Keratinocyte (primary cell): ENCODE results near the gene MYO15B. TPM values are rescaled to one million over a fixed set of nuclear protein-coding genes. Genes with fewer than 3 reads are reported as not detected.
"Not testable (repeated sequence)": the region's sequence is repeated elsewhere in the genome, so short reads cannot be mapped to it uniquely, and the experiment has no call there.

Experiments
- DNase-seq: peaks from one replicate; pipeline ENCODE4 v3.0.0-alpha.2; 2011; ENCODE audit warnings: low read depth, missing footprints, low spot score
- FAIRE-seq: peaks from 2 replicates; lab custom pipeline; 2011; peaks lifted over from hg19 to GRCh38; lab: Jason Lieb, UNC
- H2AFZ ChIP-seq: 2 replicates; pipeline ENCODE4 v1.6.0; 2012; ENCODE audit warnings: low read length, control low read depth, inconsistent platforms; ENCODE audit not compliant: control insufficient read depth
- H3K27ac ChIP-seq: 2 replicates; pipeline ENCODE4 v1.5.1; 2011; ENCODE audit warnings: low read length; ENCODE audit not compliant: control insufficient read depth, insufficient read depth
- H3K27me3 ChIP-seq: 3 replicates; pipeline ENCODE4 v1.6.0; 2011; ENCODE audit warnings: low read length; ENCODE audit not compliant: control insufficient read depth, insufficient read depth; ENCODE audit errors: extremely low read depth
- H3K36me3 ChIP-seq, 2 experiments: 2 replicates in 1 of 2; 3 replicates in 1 of 2; pipeline ENCODE4 v1.5.1; 2011; ENCODE audit warnings: low read length in 2 of 2, mild to moderate bottlenecking in 1 of 2; ENCODE audit not compliant: control insufficient read depth in 2 of 2, insufficient read depth in 2 of 2; ENCODE audit errors: extremely low read depth in 1 of 2
- H3K4me1 ChIP-seq: 3 replicates; pipeline ENCODE4 v1.5.1; 2011; ENCODE audit warnings: low read length; ENCODE audit not compliant: control insufficient read depth, insufficient read depth; ENCODE audit errors: extremely low read depth
- H3K4me2 ChIP-seq: 3 replicates; pipeline ENCODE4 v1.6.0; 2011; ENCODE audit warnings: low read depth, low read length; ENCODE audit not compliant: control insufficient read depth, insufficient read depth; ENCODE audit errors: extremely low read depth
- H3K4me3 ChIP-seq, 3 experiments: fragments of 200-600 bp in 1 of 3; sonication (generic) in 1 of 3; 2 replicates in 2 of 3; 3 replicates in 1 of 3; pipeline ENCODE4 v1.5.1; 2011 to 2016; ENCODE audit warnings: low read length in 3 of 3, mild to moderate bottlenecking in 3 of 3, control low read depth in 2 of 3, inconsistent platforms in 1 of 3, low read depth in 1 of 3, mixed read lengths in 1 of 3, mixed run types in 1 of 3, moderate library complexity in 1 of 3; ENCODE audit not compliant: control insufficient read depth in 2 of 3, insufficient read depth in 2 of 3; ENCODE audit errors: extremely low read depth in 1 of 3
- H3K79me2 ChIP-seq: 2 replicates; pipeline ENCODE4 v1.6.0; 2012; ENCODE audit warnings: low read length; ENCODE audit not compliant: control insufficient read depth, insufficient read depth
- H3K9ac ChIP-seq: 3 replicates; pipeline ENCODE4 v1.6.0; 2011; ENCODE audit warnings: low read length; ENCODE audit not compliant: control insufficient read depth, insufficient read depth; ENCODE audit errors: extremely low read depth
- H3K9me1 ChIP-seq: 3 replicates; pipeline ENCODE4 v1.6.0; 2011; ENCODE audit warnings: low read length; ENCODE audit not compliant: control insufficient read depth, insufficient read depth; ENCODE audit errors: extremely low read depth
- H3K9me3 ChIP-seq: 2 replicates; pipeline ENCODE4 v1.5.1; 2012; ENCODE audit warnings: low read depth, low read length; ENCODE audit not compliant: control insufficient read depth
- H4K20me1 ChIP-seq: 3 replicates; pipeline ENCODE4 v1.6.0; 2011; ENCODE audit warnings: low read length; ENCODE audit not compliant: control insufficient read depth, insufficient read depth; ENCODE audit errors: extremely low read depth
- CTCF ChIP-seq, 3 experiments: IDR thresholded peaks in 1 of 3; conservative IDR thresholded peaks in 1 of 3; optimal IDR thresholded peaks in 1 of 3; 2 replicates in 2 of 3; 3 replicates in 1 of 3; pipeline versions ENCODE3 to v1.5.1; 2011; ENCODE audit warnings: low read length in 3 of 3, mild to moderate bottlenecking in 3 of 3, moderate library complexity in 2 of 3, control low read depth in 1 of 3, inconsistent platforms in 1 of 3; ENCODE audit not compliant: insufficient read depth in 2 of 3; ENCODE audit errors: extremely low read depth in 1 of 3
- EZH2 ChIP-seq: IDR thresholded peaks from one replicate; pipeline ENCODE4 v1.6.1; 2012; ENCODE audit warnings: inconsistent platforms, mild to moderate bottlenecking, low read length, moderate library complexity
- dilution Hi-C: fragments of 300-500 bp; cut with MboI; formaldehyde crosslinking; loops from one replicate; pipeline ENCODE4 v1.7.0; 2020; ENCODE audit warnings: low sequenced_read_pairs; ENCODE audit not compliant: extremely low pct_ligation_motif_present
- polyA plus RNA-seq, 5 experiments: library from polyadenylated mRNA; depleted of rRNA in 3 of 5; stranded (reverse) in 3 of 5; stranded (forward) in 1 of 5; unstranded in 1 of 5; fragments of >200 nt; gene quantifications; 1 replicate in 1 of 5; 2 replicates in 3 of 5; 3 replicates in 1 of 5; pipeline versions ENCODE4 v1.2.1 to v1.2.3, GENCODE V29; 2011 to 2012; ENCODE audit warnings: missing spikeins in 2 of 5, low read depth in 1 of 5, low replicate concordance in 1 of 5

Gene MYO15B
- polyA plus RNA-seq, 1 donor (not counting 4 experiments of a cell fraction or from before 2014, with no cell fraction given): 0.14 TPM

GRCh38 chr17:75591722-75592302, 4.2 kb downstream of the MYO15B start:
- dilution Hi-C loops: no loop called here

GRCh38 chr17:75592348-75593020, 4.9 kb downstream of the MYO15B start:
- H3K27ac ChIP-seq: no peak overlapping the region
- H3K4me2 ChIP-seq: no peak overlapping the region
- TF ChIP-seq EZH2 (no peak), CTCF (optimal IDR thresholded peaks at IDR 0.05 in 1 of 3, IDR thresholded peaks at IDR 0.05 in 1 of 3, conservative IDR thresholded peaks at IDR 0.05 in 1 of 3; ENCODE audit: extremely low read depth in 1 of 3, insufficient read depth in 2 of 3, low read length in 3 of 3) (no peak)
- no peaks in the 10 kb centered on the region for H3K9me3 ChIP-seq
- no peaks in the 10 kb centered on the region for H4K20me1 ChIP-seq
- no peaks in the 10 kb centered on the region for H3K9me1 ChIP-seq
- H3K79me2 ChIP-seq: no peaks in the 10 kb centered on the region
- no peak for FAIRE-seq
- H3K27me3 ChIP-seq: peaks cover 35% of the 10 kb centered on the region
- no peak overlapping the region for H2AFZ ChIP-seq
- no peak overlapping the region for H3K4me3 ChIP-seq
- no peaks in the 10 kb centered on the region for H3K36me3 ChIP-seq
- dilution Hi-C loops: no loop called here
- no peaks in the 10 kb centered on the region for H3K4me1 ChIP-seq
- H3K9ac ChIP-seq: no peak overlapping the region
- DNase-seq: no peak

More at GRCh38 chr17:75591722-75592302, 4.2 kb downstream of the MYO15B start:
- no peak overlapping the region for H2AFZ ChIP-seq
- H3K27me3 ChIP-seq: peaks cover 41% of the 10 kb centered on the region
- H3K9me3 ChIP-seq: no peaks in the 10 kb centered on the region
- H3K4me2 ChIP-seq: no peak overlapping the region
- no peaks in the 10 kb centered on the region for H3K9me1 ChIP-seq
- FAIRE-seq (no peak), DNase-seq (no peak)
- H3K27ac ChIP-seq: no peak overlapping the region
- H3K79me2 ChIP-seq: no peaks in the 10 kb centered on the region
- H4K20me1 ChIP-seq: no peaks in the 10 kb centered on the region
- no peaks in the 10 kb centered on the region for H3K4me1 ChIP-seq
- H3K4me3 ChIP-seq: no peak overlapping the region
- H3K9ac ChIP-seq: no peak overlapping the region
- TF ChIP-seq CTCF (optimal IDR thresholded peaks at IDR 0.05 in 1 of 3, IDR thresholded peaks at IDR 0.05 in 1 of 3, conservative IDR thresholded peaks at IDR 0.05 in 1 of 3; ENCODE audit: extremely low read depth in 1 of 3, insufficient read depth in 2 of 3, low read length in 3 of 3): no peak
- TF ChIP-seq EZH2: no peak
- no peaks in the 10 kb centered on the region for H3K36me3 ChIP-seq

- H3K36me3 ChIP-seq, H3K4me2 ChIP-seq, H3K9ac ChIP-seq, H3K79me2 ChIP-seq, H4K20me1 ChIP-seq, dilution Hi-C loops, FAIRE-seq, H3K27ac ChIP-seq, H3K9me1 ChIP-seq, H3K9me3 ChIP-seq, DNase-seq, H3K4me3 ChIP-seq, H2AFZ ChIP-seq, H3K4me1 ChIP-seq: not testable (repeated sequence)
- peaks cover 26% of the 10 kb centered on the region for H3K27me3 ChIP-seq
Measured at GRCh38 chr17:75593430-75593829, 5.8 kb downstream of the MYO15B start.
